Activated CD4-positive, alpha-beta T cell treated with anti-CD3 and anti-CD28 coated beads, Interleukin-2, amount 50 U/mL, for 1 hour (primary cell): ENCODE results near the gene ST6GALNAC3.
"Not testable (repeated sequence)": the region's sequence is repeated elsewhere in the genome, so short reads cannot be mapped to it uniquely, and the experiment has no call there.

ENCODE experiments used
- DNase-seq: peaks from one replicate; pipeline ENCODE4 v3.0.0-alpha.2; 2020

ST6GALNAC3 gene

GRCh38 chr1:76291191-76291590 is 216.6 kb downstream of the ST6GALNAC3 start:
- DNase-seq: no peak

- no peak for DNase-seq
Observed at GRCh38 chr1:76291737-76292136, 217.2 kb downstream of the ST6GALNAC3 start.

- no peak for DNase-seq
Observed at GRCh38 chr1:76292418-76293184, 218.1 kb downstream of the ST6GALNAC3 start.

GRCh38 chr1:76293831-76294230 is 219.3 kb downstream of the ST6GALNAC3 start:
- no peak for DNase-seq

GRCh38 chr1:76294482-76295194 is 220.1 kb downstream of the ST6GALNAC3 start:
- DNase-seq: no peak

- DNase-seq: no peak
Observed at GRCh38 chr1:76298399-76298798, 223.9 kb downstream of the ST6GALNAC3 start.

GRCh38 chr1:76299036-76299435 is 224.5 kb downstream of the ST6GALNAC3 start:
- DNase-seq: no peak

- no peak for DNase-seq
Observed at GRCh38 chr1:76300556-76300955, 226.0 kb downstream of the ST6GALNAC3 start.

- DNase-seq: no peak
Observed at GRCh38 chr1:76302711-76303339, 228.3 kb downstream of the ST6GALNAC3 start.

GRCh38 chr1:76303340-76303717 is 228.8 kb downstream of the ST6GALNAC3 start:
- no peak for DNase-seq

- DNase-seq: no peak
Observed at GRCh38 chr1:76313304-76313703, 238.8 kb downstream of the ST6GALNAC3 start.

- DNase-seq: no peak
Observed at GRCh38 chr1:76314730-76315129, 240.2 kb downstream of the ST6GALNAC3 start.

- DNase-seq: no peak
Observed at GRCh38 chr1:76317299-76317900, 242.9 kb downstream of the ST6GALNAC3 start.

GRCh38 chr1:76330991-76331603 is 256.6 kb downstream of the ST6GALNAC3 start:
- peak; percentile 7 for DNase-seq

- DNase-seq: no peak
Observed at GRCh38 chr1:76335882-76336281, 261.3 kb downstream of the ST6GALNAC3 start.

- no peak for DNase-seq
Observed at GRCh38 chr1:76336931-76337371, 262.4 kb downstream of the ST6GALNAC3 start.

- DNase-seq: no peak
Observed at GRCh38 chr1:76337542-76338219, 263.1 kb downstream of the ST6GALNAC3 start.

- no peak for DNase-seq
Observed at GRCh38 chr1:76340056-76340455, 265.5 kb downstream of the ST6GALNAC3 start.

GRCh38 chr1:76341816-76342215 is 267.3 kb downstream of the ST6GALNAC3 start:
- DNase-seq: not testable (repeated sequence)

- no peak for DNase-seq
Observed at GRCh38 chr1:76343356-76343755, 268.8 kb downstream of the ST6GALNAC3 start.

GRCh38 chr1:76351655-76352054 is 277.1 kb downstream of the ST6GALNAC3 start:
- no peak for DNase-seq

- no peak for DNase-seq
Observed at GRCh38 chr1:76352741-76353435, 278.3 kb downstream of the ST6GALNAC3 start.
